DOHH2 (cell line): Measurements from ENCODE around the gene YBEY.

ENCODE experiments used
- H3F3A ChIP-seq: fragments of 200-600 bp; sonication (generic), shearing (Covaris generic); 2 replicates; pipeline ENCODE4 v1.6.0; 2016; ENCODE audit warnings: antibody characterized with exemption, mild to moderate bottlenecking; ENCODE audit not compliant: control insufficient read depth, insufficient read depth
- H3K27ac ChIP-seq: fragments of 200-600 bp; sonication (generic); 2 replicates; pipeline ENCODE4 v1.5.1; 2014; ENCODE audit warnings: low read depth, mild to moderate bottlenecking, low read length, moderate library complexity
- H3K27me3 ChIP-seq: fragments of 200-600 bp; sonication (generic); 2 replicates; pipeline ENCODE4 v1.6.1; 2014; ENCODE audit warnings: mild to moderate bottlenecking, low read length, mixed read lengths; ENCODE audit not compliant: control insufficient read depth
- H3K36me3 ChIP-seq: fragments of 200-600 bp; sonication (generic); 2 replicates; pipeline ENCODE4 v1.6.1; 2014; ENCODE audit warnings: mild to moderate bottlenecking, low read length, moderate library complexity, mixed read lengths; ENCODE audit not compliant: control insufficient read depth
- H3K4me1 ChIP-seq: fragments of 200-600 bp; sonication (generic); 2 replicates; pipeline ENCODE4 v1.6.1; 2014; ENCODE audit warnings: mild to moderate bottlenecking, low read length, mixed read lengths; ENCODE audit not compliant: control insufficient read depth
- H3K4me2 ChIP-seq: fragments of 200-600 bp; sonication (generic); 2 replicates; pipeline ENCODE4 v1.6.0; 2014; ENCODE audit warnings: mild to moderate bottlenecking, low read length, moderate library complexity
- H3K4me3 ChIP-seq: fragments of 200-600 bp; sonication (generic); 2 replicates; pipeline ENCODE4 v1.5.1; 2014; ENCODE audit warnings: mild to moderate bottlenecking, low read length, mixed read lengths
- H3K79me2 ChIP-seq: fragments of 200-600 bp; sonication (generic); 2 replicates; pipeline ENCODE4 v1.6.1; 2014; ENCODE audit warnings: mild to moderate bottlenecking, low read length, mixed read lengths; ENCODE audit not compliant: control insufficient read depth
- H3K9me2 ChIP-seq: fragments of 200-600 bp; sonication (generic); replicated peaks from 2 replicates; pipeline ENCODE4 v1.6.1; 2014; ENCODE audit warnings: mild to moderate bottlenecking, low read length, mixed read lengths; ENCODE audit not compliant: control insufficient read depth
- H3K9me3 ChIP-seq: fragments of 200-600 bp; sonication (generic); 2 replicates; pipeline ENCODE4 v1.6.1; 2014; ENCODE audit warnings: antibody characterized with exemption, low read length, mixed read lengths; ENCODE audit not compliant: control insufficient read depth, insufficient read depth
- H4K20me1 ChIP-seq: fragments of 200-600 bp; sonication (generic); 2 replicates; pipeline ENCODE4 v1.6.0; 2014; ENCODE audit warnings: low read depth, mild to moderate bottlenecking, antibody characterized with exemption, low read length, moderate library complexity; ENCODE audit not compliant: control insufficient read depth, insufficient read depth
- CTCF ChIP-seq: fragments of 200-600 bp; sonication (generic); IDR thresholded peaks from one replicate; pipeline ENCODE4 v1.5.1; 2014; ENCODE audit warnings: antibody characterized with exemption, mild to moderate bottlenecking, low read depth, low read length; ENCODE audit not compliant: poor library complexity, severe bottlenecking
- EZH2phosphoT487 ChIP-seq: fragments of 200-600 bp; sonication (generic); IDR thresholded peaks from 2 replicates; pipeline ENCODE4 v1.6.1; 2017; ENCODE audit warnings: borderline replicate concordance, mild to moderate bottlenecking, antibody characterized with exemption, low read length, moderate library complexity, mixed read lengths

The YBEY gene

GRCh38 chr21:46311568-46311967 lies 25.4 kb downstream of the YBEY start:
- Histone ChIP-seq H3K4me2 (no peak overlapping the region), H3F3A (no peaks in the 10 kb centered on the region), H3K36me3 (peaks cover 74% of the 10 kb centered on the region), H3K27ac (no peak overlapping the region), H3K9me2 (no peaks in the 10 kb centered on the region), H4K20me1 (no peaks in the 10 kb centered on the region), H3K4me3 (no peak overlapping the region), H3K9me3 (no peaks in the 10 kb centered on the region), H3K27me3 (no peaks in the 10 kb centered on the region), H3K4me1 (no peaks in the 10 kb centered on the region), H3K79me2 (peaks cover 2% of the 10 kb centered on the region; the same call in 1 of the 2 replicates)
- TF ChIP-seq EZH2phosphoT487 (no peak), CTCF (no peak)

GRCh38 chr21:46312949-46313348 lies 26.8 kb downstream of the YBEY start:
- Histone ChIP-seq H3K79me2 (peaks cover 6% of the 10 kb centered on the region), H3K9me3 (no peaks in the 10 kb centered on the region), H3K27me3 (no peaks in the 10 kb centered on the region), H4K20me1 (no peaks in the 10 kb centered on the region), H3K4me1 (no peaks in the 10 kb centered on the region), H3K4me2 (no peak overlapping the region), H3K36me3 (peaks cover 78% of the 10 kb centered on the region), H3K4me3 (no peak overlapping the region), H3K27ac (no peak overlapping the region), H3K9me2 (no peaks in the 10 kb centered on the region), H3F3A (no peaks in the 10 kb centered on the region)
- TF ChIP-seq EZH2phosphoT487 (no peak), CTCF (no peak)

- Histone ChIP-seq H3K9me3 (no peaks in the 10 kb centered on the region), H3K4me1 (no peaks in the 10 kb centered on the region), H3K4me3 (no peak overlapping the region), H3K9me2 (no peaks in the 10 kb centered on the region), H3K27me3 (no peaks in the 10 kb centered on the region), H3F3A (no peaks in the 10 kb centered on the region), H3K4me2 (no peak overlapping the region), H3K27ac (no peak overlapping the region), H3K79me2 (peaks cover 22% of the 10 kb centered on the region), H3K36me3 (peaks cover 79% of the 10 kb centered on the region), H4K20me1 (peaks cover 5% of the 10 kb centered on the region; the same call in 1 of the 2 replicates)
- no peak for TF ChIP-seq CTCF
Observed at GRCh38 chr21:46314441-46315020, 28.4 kb downstream of the YBEY start.
